Measurements from ENCODE around the gene ZFYVE21.

Gene ZFYVE21

GRCh38 chr14:103694572-103695026 lies 21.0 kb upstream of the ZFYVE21 start:
- H3K9me2 ChIP-seq (replicated peaks; ENCODE audit: control insufficient read depth, low read length), result no peaks in the 10 kb centered on the region
- no peaks in the 10 kb centered on the region for H3K27me3 ChIP-seq (ENCODE audit: control insufficient read depth, low read length)
- H3K36me3 ChIP-seq (ENCODE audit: control insufficient read depth, low read length), result peaks cover 74% of the 10 kb centered on the region
- peak overlapping the region; percentile 14 for H3K27ac ChIP-seq (ENCODE audit: low read depth, low read length)
- H3K4me2 ChIP-seq (ENCODE audit: low read length), result peak overlapping the region; percentile 36
- no peak overlapping the region for H3K4me3 ChIP-seq (ENCODE audit: low read length)
- H3K79me2 ChIP-seq (ENCODE audit: control insufficient read depth, low read length), result peaks cover 63% of the 10 kb centered on the region
- peaks cover 42% of the 10 kb centered on the region for H3F3A ChIP-seq (ENCODE audit: control insufficient read depth, insufficient read depth)
- H3K9me3 ChIP-seq (ENCODE audit: control insufficient read depth, insufficient read depth, low read length), result no peaks in the 10 kb centered on the region
- H3K4me1 ChIP-seq (ENCODE audit: control insufficient read depth, low read length), result peaks cover 98% of the 10 kb centered on the region
- TF ChIP-seq CTCF (IDR thresholded peaks at IDR 0.05; ENCODE audit: low read depth, low read length, poor library complexity, severe bottlenecking) (peak; percentile 3), EZH2phosphoT487 (IDR thresholded peaks at IDR 0.05; ENCODE audit: borderline replicate concordance, low read length) (no peak)
- no peaks in the 10 kb centered on the region; the same call in 1 of the 2 replicates for H4K20me1 ChIP-seq (ENCODE audit: control insufficient read depth, insufficient read depth, low read depth, low read length)

- peak overlapping the region; percentile 73 for H3K27ac ChIP-seq (ENCODE audit: low read depth, low read length)
- peaks cover 61% of the 10 kb centered on the region for H3K79me2 ChIP-seq (ENCODE audit: control insufficient read depth, low read length)
- no peaks in the 10 kb centered on the region for H3K9me2 ChIP-seq (replicated peaks; ENCODE audit: control insufficient read depth, low read length)
- H3K4me3 ChIP-seq (ENCODE audit: low read length), result peak overlapping the region; percentile 52
- peak overlapping the region; percentile 69 for H3K4me2 ChIP-seq (ENCODE audit: low read length)
- TF ChIP-seq CTCF (IDR thresholded peaks at IDR 0.05; ENCODE audit: low read depth, low read length, poor library complexity, severe bottlenecking), result no peak
- no peak for TF ChIP-seq EZH2phosphoT487 (IDR thresholded peaks at IDR 0.05; ENCODE audit: borderline replicate concordance, low read length)
- H3K36me3 ChIP-seq (ENCODE audit: control insufficient read depth, low read length), result peaks cover 78% of the 10 kb centered on the region
- peaks cover 38% of the 10 kb centered on the region for H3F3A ChIP-seq (ENCODE audit: control insufficient read depth, insufficient read depth)
- peaks cover 98% of the 10 kb centered on the region for H3K4me1 ChIP-seq (ENCODE audit: control insufficient read depth, low read length)
- H3K27me3 ChIP-seq (ENCODE audit: control insufficient read depth, low read length), result no peaks in the 10 kb centered on the region
- no peaks in the 10 kb centered on the region for H3K9me3 ChIP-seq (ENCODE audit: control insufficient read depth, insufficient read depth, low read length)
- H4K20me1 ChIP-seq (ENCODE audit: control insufficient read depth, insufficient read depth, low read depth, low read length), result no peaks in the 10 kb centered on the region; the same call in 1 of the 2 replicates
Measured at GRCh38 chr14:103695296-103696069, 20.1 kb upstream of the ZFYVE21 start.

GRCh38 chr14:103696070-103696402 lies 19.6 kb upstream of the ZFYVE21 start:
- H4K20me1 ChIP-seq (ENCODE audit: control insufficient read depth, insufficient read depth, low read depth, low read length), result no peaks in the 10 kb centered on the region; the same call in 1 of the 2 replicates
- peak overlapping the region; percentile 69 for H3K4me2 ChIP-seq (ENCODE audit: low read length)
- peaks cover 64% of the 10 kb centered on the region for H3K79me2 ChIP-seq (ENCODE audit: control insufficient read depth, low read length)
- H3K4me1 ChIP-seq (ENCODE audit: control insufficient read depth, low read length), result peaks cover 98% of the 10 kb centered on the region
- H3K27ac ChIP-seq (ENCODE audit: low read depth, low read length), result peak overlapping the region; percentile 73
- TF ChIP-seq EZH2phosphoT487 (IDR thresholded peaks at IDR 0.05; ENCODE audit: borderline replicate concordance, low read length) (no peak), CTCF (IDR thresholded peaks at IDR 0.05; ENCODE audit: low read depth, low read length, poor library complexity, severe bottlenecking) (no peak)
- H3K9me3 ChIP-seq (ENCODE audit: control insufficient read depth, insufficient read depth, low read length), result no peaks in the 10 kb centered on the region
- no peaks in the 10 kb centered on the region for H3K9me2 ChIP-seq (replicated peaks; ENCODE audit: control insufficient read depth, low read length)
- H3K27me3 ChIP-seq (ENCODE audit: control insufficient read depth, low read length), result no peaks in the 10 kb centered on the region
- H3K36me3 ChIP-seq (ENCODE audit: control insufficient read depth, low read length), result peaks cover 81% of the 10 kb centered on the region
- peaks cover 32% of the 10 kb centered on the region for H3F3A ChIP-seq (ENCODE audit: control insufficient read depth, insufficient read depth)
- peak overlapping the region; percentile 52 for H3K4me3 ChIP-seq (ENCODE audit: low read length)

Data from DOHH2 (cell line).